H9 (cell line): ENCODE results near the gene STX3. TPM values are rescaled to one million over a fixed set of nuclear protein-coding genes. Genes with fewer than 3 reads are reported as not detected.
A peak's percentile ranks its signal among the peaks of the same experiment; 100 is the strongest.
"Not testable (repeated sequence)": the region's sequence is repeated elsewhere in the genome, so short reads cannot be mapped to it uniquely, and the experiment has no call there.

Experiments used
- DNase-seq: peaks from one replicate; pipeline ENCODE4 v3.0.0-alpha.2; 2017
- H2AFZ ChIP-seq: one replicate; pipeline ENCODE4 v1.6.1; 2013; ENCODE audit warnings: mild to moderate bottlenecking, low read length, control low read depth, moderate library complexity
- H2AK5ac ChIP-seq: 2 replicates; pipeline ENCODE4 v1.6.1; 2013; ENCODE audit warnings: low read length, control low read depth, mixed read lengths; ENCODE audit not compliant: insufficient read length
- H2BK120ac ChIP-seq: one replicate; pipeline ENCODE4 v1.6.1; 2013; ENCODE audit warnings: low read depth, mild to moderate bottlenecking, low read length, control low read depth, inconsistent platforms; ENCODE audit not compliant: poor library complexity, severe bottlenecking
- H2BK12ac ChIP-seq: 2 replicates; pipeline ENCODE4 v1.6.1; 2013; ENCODE audit warnings: low read length, control low read depth, mixed read lengths, low read depth; ENCODE audit not compliant: insufficient read length
- H2BK15ac ChIP-seq: 2 replicates; pipeline ENCODE4 v1.6.1; 2013; ENCODE audit warnings: low read depth, low read length, control low read depth
- H2BK20ac ChIP-seq: one replicate; pipeline ENCODE4 v1.6.1; 2013; ENCODE audit warnings: low read depth, mild to moderate bottlenecking, low read length, control low read depth, inconsistent platforms; ENCODE audit not compliant: poor library complexity, severe bottlenecking
- H2BK5ac ChIP-seq: 2 replicates; pipeline ENCODE4 v1.6.1; 2013; ENCODE audit warnings: low read length, control low read depth, mixed read lengths; ENCODE audit not compliant: insufficient read length
- H3K14ac ChIP-seq: 2 replicates; pipeline ENCODE4 v1.6.1; 2013; ENCODE audit warnings: low read length, control low read depth; ENCODE audit not compliant: insufficient read depth
- H3K18ac ChIP-seq: 2 replicates; pipeline ENCODE4 v1.6.1; 2013; ENCODE audit warnings: low read depth, mild to moderate bottlenecking, mixed read lengths, low read length, control low read depth; ENCODE audit not compliant: insufficient read length
- H3K23ac ChIP-seq: 2 replicates; pipeline ENCODE4 v1.6.1; 2013; ENCODE audit warnings: low read length, control low read depth, mixed read lengths, low read depth; ENCODE audit not compliant: insufficient read length
- H3K23me2 ChIP-seq: 2 replicates; pipeline ENCODE4 v1.6.1; 2013; ENCODE audit warnings: low read depth, mild to moderate bottlenecking, mixed read lengths, low read length, control low read depth; ENCODE audit not compliant: insufficient read length, poor library complexity, severe bottlenecking
- H3K27ac ChIP-seq: 2 replicates; pipeline ENCODE4 v1.5.1; 2013; ENCODE audit warnings: low read length, control low read depth, mixed read lengths, low read depth; ENCODE audit not compliant: insufficient read length
- H3K27me3 ChIP-seq: 2 replicates; pipeline ENCODE4 v1.6.1; 2013; ENCODE audit warnings: low read length, control low read depth, inconsistent platforms; ENCODE audit not compliant: insufficient read depth
- H3K4ac ChIP-seq: 2 replicates; pipeline ENCODE4 v1.6.1; 2013; ENCODE audit warnings: low read depth, mild to moderate bottlenecking, control low read depth, inconsistent platforms, low read length, moderate library complexity
- H3K4me1 ChIP-seq: 2 replicates; pipeline ENCODE4 v1.6.1; 2013; ENCODE audit warnings: low read length, control low read depth, inconsistent platforms; ENCODE audit not compliant: insufficient read depth
- H3K4me2 ChIP-seq: 2 replicates; pipeline ENCODE4 v1.6.1; 2013; ENCODE audit warnings: low read length, control low read depth, mixed read lengths; ENCODE audit not compliant: insufficient read length, insufficient read depth
- H3K56ac ChIP-seq: 2 replicates; pipeline ENCODE4 v1.6.1; 2013; ENCODE audit warnings: low read depth, mild to moderate bottlenecking, mixed read lengths, low read length, control low read depth; ENCODE audit not compliant: insufficient read length
- H3K79me1 ChIP-seq: 2 replicates; pipeline ENCODE4 v1.6.1; 2013; ENCODE audit warnings: low read depth, mild to moderate bottlenecking, moderate library complexity, low read length, control low read depth, inconsistent platforms; ENCODE audit not compliant: insufficient read depth, poor library complexity, severe bottlenecking
- H3K79me2 ChIP-seq: 2 replicates; pipeline ENCODE4 v1.6.1; 2013; ENCODE audit warnings: low read length, control low read depth, inconsistent platforms; ENCODE audit not compliant: insufficient read depth
- H3K9ac ChIP-seq: 2 replicates; pipeline ENCODE4 v1.6.1; 2013; ENCODE audit warnings: low read length, control low read depth, mixed read lengths; ENCODE audit not compliant: insufficient read length; ENCODE audit errors: extremely low read depth
- H3K9me3 ChIP-seq: one replicate; pipeline ENCODE4 v1.6.1; 2013; ENCODE audit warnings: low read depth, low read length, inconsistent platforms; ENCODE audit not compliant: control insufficient read depth
- H3T11ph ChIP-seq: one replicate; pipeline ENCODE4 v1.6.1; 2013; ENCODE audit warnings: mild to moderate bottlenecking, low read length, control low read depth, inconsistent platforms
- H4K20me1 ChIP-seq: one replicate; pipeline ENCODE4 v1.6.1; 2013; ENCODE audit not compliant: control insufficient read depth, insufficient read length, insufficient read depth
- H4K5ac ChIP-seq: 2 replicates; pipeline ENCODE4 v1.6.1; 2013; ENCODE audit warnings: low read depth, mild to moderate bottlenecking, mixed read lengths, low read length, control low read depth; ENCODE audit not compliant: insufficient read length
- H4K8ac ChIP-seq: replicated peaks from 2 replicates; pipeline ENCODE4 v1.6.1; 2013; ENCODE audit warnings: low read length, control low read depth, mixed read lengths, low read depth; ENCODE audit not compliant: insufficient read length
- H4K91ac ChIP-seq: 2 replicates; pipeline ENCODE4 v1.6.1; 2013; ENCODE audit warnings: low read depth, mild to moderate bottlenecking, moderate library complexity, mixed read lengths, low read length, control low read depth; ENCODE audit not compliant: insufficient read length
- H3K27ac Mint-ChIP-seq, 3 experiments: 2 replicates in 2 of 3; 3 replicates in 1 of 3; pipeline ENCODE4 v1.8.0; 2020 to 2021; ENCODE audit warnings: mixed read lengths in 3 of 3, mild to moderate bottlenecking in 1 of 3, moderate library complexity in 1 of 3
- H3K27me3 Mint-ChIP-seq: 2 replicates; pipeline ENCODE4 v1.8.0; 2021; ENCODE audit warnings: low read depth, mild to moderate bottlenecking, moderate library complexity, mixed read lengths
- H3K36me3 Mint-ChIP-seq, 3 experiments: 2 replicates in 2 of 3; 3 replicates in 1 of 3; pipeline ENCODE4 v1.8.0; 2020 to 2021; ENCODE audit warnings: low read depth in 3 of 3, mixed read lengths in 3 of 3; ENCODE audit not compliant: insufficient read depth in 1 of 3
- H3K4me1 Mint-ChIP-seq, 2 experiments: 2 replicates each; pipeline ENCODE4 v1.8.0; 2020; ENCODE audit warnings: mixed read lengths in 2 of 2
- H3K4me3 Mint-ChIP-seq, 2 experiments: 2 replicates in 1 of 2; 3 replicates in 1 of 2; pipeline ENCODE4 v1.8.0; 2020 to 2021; ENCODE audit warnings: mild to moderate bottlenecking in 2 of 2, mixed read lengths in 2 of 2, moderate library complexity in 1 of 2
- H3K9me3 Mint-ChIP-seq, 2 experiments: 2 replicates in 1 of 2; 3 replicates in 1 of 2; pipeline ENCODE4 v1.8.0; 2020; ENCODE audit warnings: mild to moderate bottlenecking in 2 of 2, mixed read lengths in 2 of 2, moderate library complexity in 1 of 2
- CTCF ChIP-seq: fragments of 200-600 bp; sonication (generic); conservative IDR thresholded peaks from 3 replicates; pipeline ENCODE4 v1.8.0; 2021; ENCODE audit warnings: antibody characterized with exemption, mild to moderate bottlenecking
- WGBS: extraction: QIAGEN DNeasy Blood & Tissue Kit; methylation state at CpG from one replicate; pipeline ENCODE4 v1.1.7; 2013; ENCODE audit warnings: missing lambda C conversion rate, low lambda C conversion rate, mixed read lengths; ENCODE audit not compliant: insufficient read length; ENCODE audit errors: extremely low coverage; 5-methylcytosine and 5-hydroxymethylcytosine counted together
- total RNA-seq: library from RNA; stranded (reverse); gene quantifications from 2 replicates; pipeline ENCODE4 v1.2.1, GENCODE V29; 2021

The STX3 gene
- total RNA-seq, 1 experiment from 2014 or later, result 41.0 TPM

GRCh38 chr11:59815754-59816153 lies 60.6 kb downstream of the STX3 start:
- no peak overlapping the region for H3K18ac ChIP-seq
- no peak overlapping the region for H2BK15ac ChIP-seq
- no peak overlapping the region for H2AFZ ChIP-seq
- H3K23ac ChIP-seq, result no peak overlapping the region
- Mint-ChIP-seq H3K4me1 (peaks cover 70% of the 10 kb centered on the region in 2 experiments), H3K9me3 (no peaks in the 10 kb centered on the region), H3K27ac (peak overlapping the region in 2 of 3 experiments; percentile 91 to 96; a peak in 6 of 7 replicates), H3K27me3 (no peaks in the 10 kb centered on the region), H3K4me3 (peak overlapping the region; percentile 56 to 76), H3K36me3 (peaks cover 0 to 6% (median 0%) of the 10 kb centered on the region in 3 experiments; a peak in 2 of 7 replicates)
- peak overlapping the region; percentile 48 for H3K9ac ChIP-seq
- no peak overlapping the region for H4K5ac ChIP-seq
- no peaks in the 10 kb centered on the region for H3K9me3 ChIP-seq
- no CpG with 5 or more reads among the region's 1 CpG for WGBS
- peak overlapping the region; percentile 78; the same call in 1 of the 2 replicates for H3K14ac ChIP-seq
- H3K23me2 ChIP-seq, result no peaks in the 10 kb centered on the region
- H2BK12ac ChIP-seq, result no peak overlapping the region
- peaks cover 4% of the 10 kb centered on the region; the same call in 1 of the 2 replicates for H3K4me1 ChIP-seq
- H3K4ac ChIP-seq, result no peak overlapping the region
- no peak overlapping the region for H2BK5ac ChIP-seq
- H4K8ac ChIP-seq, result no peak overlapping the region
- no peak for DNase-seq
- H3K79me2 ChIP-seq, result no peaks in the 10 kb centered on the region
- no peak overlapping the region for H2AK5ac ChIP-seq
- no peaks in the 10 kb centered on the region for H3K79me1 ChIP-seq
- peak overlapping the region; percentile 94 for H3K27ac ChIP-seq
- peak overlapping the region; percentile 73 for H3K4me2 ChIP-seq
- H4K91ac ChIP-seq, result no peak overlapping the region
- no peak overlapping the region for H2BK20ac ChIP-seq
- no peak overlapping the region for H3K56ac ChIP-seq
- no peaks in the 10 kb centered on the region for H4K20me1 ChIP-seq
- H2BK120ac ChIP-seq, result no peak overlapping the region
- no peak for TF ChIP-seq CTCF
- H3K27me3 ChIP-seq, result no peaks in the 10 kb centered on the region
- peak overlapping the region; percentile 72 for H3T11ph ChIP-seq

GRCh38 chr11:59816434-59816833 lies 61.3 kb downstream of the STX3 start:
- peaks cover 64 to 65% of the 10 kb centered on the region in 2 experiments for H3K4me1 Mint-ChIP-seq
- H3K9me3 Mint-ChIP-seq, H3K79me1 ChIP-seq, H2BK20ac ChIP-seq, H3K14ac ChIP-seq, DNase-seq, H4K20me1 ChIP-seq, H2BK120ac ChIP-seq, H2AK5ac ChIP-seq, H2BK5ac ChIP-seq, H3K18ac ChIP-seq, H2BK12ac ChIP-seq, H3T11ph ChIP-seq, H3K36me3 Mint-ChIP-seq, H3K23me2 ChIP-seq, H3K27me3 ChIP-seq, H3K56ac ChIP-seq, H3K4ac ChIP-seq, H3K23ac ChIP-seq, H3K79me2 ChIP-seq, H4K5ac ChIP-seq, H4K8ac ChIP-seq, H2BK15ac ChIP-seq, H3K27me3 Mint-ChIP-seq, H3K9me3 ChIP-seq, H2AFZ ChIP-seq, H3K4me1 ChIP-seq, H4K91ac ChIP-seq, H3K9ac ChIP-seq: not testable (repeated sequence)
- peak overlapping the region; percentile 94 for H3K27ac ChIP-seq
- peak overlapping the region in 1 of 2 experiments; percentile 76; a peak in 2 of 5 replicates for H3K4me3 Mint-ChIP-seq
- peak overlapping the region; percentile 32 to 96 (median 91); a peak in 6 of 7 replicates for H3K27ac Mint-ChIP-seq
- H3K4me2 ChIP-seq, result peak overlapping the region; percentile 73
- no CpG with 5 or more reads among the region's 1 CpG for WGBS
